Measurements from ENCODE around the gene KCNK5. TPM values are rescaled to one million over a fixed set of nuclear protein-coding genes. Genes with fewer than 3 reads are reported as not detected.

KCNK5 gene
- total and polyA plus RNA-seq, 2 experiments from 2014 or later, result 6.6 to 11.4 TPM

- no peaks in the 10 kb centered on the region for H3K79me2 ChIP-seq
- no peak overlapping the region for H3K4me3 ChIP-seq
- no peaks in the 10 kb centered on the region for H3K9me3 ChIP-seq (ENCODE audit: low read depth)
- H3K36me3 ChIP-seq (replicated peaks; ENCODE audit: insufficient read depth, low read depth), result no peaks in the 10 kb centered on the region
- TF ChIP-seq, protein P1, sequence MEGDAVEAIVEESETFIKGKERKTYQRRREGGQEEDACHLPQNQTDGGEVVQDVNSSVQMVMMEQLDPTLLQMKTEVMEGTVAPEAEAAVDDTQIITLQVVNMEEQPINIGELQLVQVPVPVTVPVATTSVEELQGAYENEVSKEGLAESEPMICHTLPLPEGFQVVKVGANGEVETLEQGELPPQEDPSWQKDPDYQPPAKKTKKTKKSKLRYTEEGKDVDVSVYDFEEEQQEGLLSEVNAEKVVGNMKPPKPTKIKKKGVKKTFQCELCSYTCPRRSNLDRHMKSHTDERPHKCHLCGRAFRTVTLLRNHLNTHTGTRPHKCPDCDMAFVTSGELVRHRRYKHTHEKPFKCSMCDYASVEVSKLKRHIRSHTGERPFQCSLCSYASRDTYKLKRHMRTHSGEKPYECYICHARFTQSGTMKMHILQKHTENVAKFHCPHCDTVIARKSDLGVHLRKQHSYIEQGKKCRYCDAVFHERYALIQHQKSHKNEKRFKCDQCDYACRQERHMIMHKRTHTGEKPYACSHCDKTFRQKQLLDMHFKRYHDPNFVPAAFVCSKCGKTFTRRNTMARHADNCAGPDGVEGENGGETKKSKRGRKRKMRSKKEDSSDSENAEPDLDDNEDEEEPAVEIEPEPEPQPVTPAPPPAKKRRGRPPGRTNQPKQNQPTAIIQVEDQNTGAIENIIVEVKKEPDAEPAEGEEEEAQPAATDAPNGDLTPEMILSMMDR (IDR thresholded peaks at IDR 0.05; ENCODE audit: poor library complexity), result no peak
- TF ChIP-seq EZH2phosphoT487 (IDR thresholded peaks at IDR 0.05; ENCODE audit: low read depth, severe bottlenecking, unreplicated experiment) (no peak), EZH2 (IDR thresholded peaks at IDR 0.05; ENCODE audit: borderline replicate concordance) (no peak)
- no peak overlapping the region for H3K27ac ChIP-seq
- H2AFZ ChIP-seq, result no peak overlapping the region
- 95% methylated on average over 21 of the region's 21 CpGs for WGBS (ENCODE audit: low lambda C conversion rate, missing lambda C conversion rate)
- DNase-seq (ENCODE audit: low spot score), result no peak
- no peaks in the 10 kb centered on the region for H3K27me3 ChIP-seq
- no peaks in the 10 kb centered on the region for H3K9me2 ChIP-seq (replicated peaks; ENCODE audit: insufficient read depth)
- H3K4me2 ChIP-seq, result no peak overlapping the region
- no peaks in the 10 kb centered on the region for H4K20me1 ChIP-seq (ENCODE audit: insufficient read depth, poor library complexity, severe bottlenecking)
- peaks cover 26% of the 10 kb centered on the region for H3K4me1 ChIP-seq (ENCODE audit: insufficient read depth)
Observed at GRCh38 chr6:39190545-39191235, 38.6 kb downstream of the KCNK5 start.

DNA sequence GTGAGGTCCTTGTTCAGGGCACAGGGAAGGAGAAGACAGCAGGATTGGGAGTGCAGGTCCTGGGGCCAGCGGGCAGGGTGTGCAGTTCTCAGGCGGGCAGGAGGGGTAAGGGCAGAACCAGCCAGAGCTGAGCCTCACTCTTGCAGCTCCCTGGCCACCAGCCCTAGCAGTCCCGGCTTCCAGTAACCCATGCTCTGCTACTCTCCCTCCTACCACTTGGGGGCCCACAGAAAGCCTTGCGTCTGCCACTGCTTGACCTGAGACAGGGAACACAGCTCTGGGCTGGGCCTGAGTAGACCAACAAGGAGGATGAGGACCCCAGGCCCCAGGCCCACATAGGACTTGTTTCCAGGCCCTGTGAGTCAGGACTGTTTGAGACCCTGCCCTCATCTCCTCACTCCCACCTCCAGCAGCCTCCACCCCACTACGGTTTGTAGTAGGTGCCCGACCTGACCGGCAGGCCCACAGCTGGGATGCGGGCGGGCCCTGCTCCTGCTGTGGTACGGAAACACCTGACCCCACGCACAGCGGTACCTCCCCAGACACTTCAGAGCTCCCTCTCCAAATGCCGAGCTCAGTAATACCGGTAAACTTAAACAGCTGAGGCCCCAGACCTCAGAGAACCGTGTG lies 39.2 kb downstream of the KCNK5 start:
- no peaks in the 10 kb centered on the region for H3K27me3 ChIP-seq
- no peak overlapping the region for H3K4me2 ChIP-seq
- no peaks in the 10 kb centered on the region for H3K79me2 ChIP-seq
- 89% methylated on average over 15 of the region's 15 CpGs for WGBS (ENCODE audit: low lambda C conversion rate, missing lambda C conversion rate)
- no peaks in the 10 kb centered on the region for H4K20me1 ChIP-seq (ENCODE audit: insufficient read depth, poor library complexity, severe bottlenecking)
- no peak overlapping the region for H3K27ac ChIP-seq
- TF ChIP-seq EZH2phosphoT487 (IDR thresholded peaks at IDR 0.05; ENCODE audit: low read depth, severe bottlenecking, unreplicated experiment) (no peak), EZH2 (IDR thresholded peaks at IDR 0.05; ENCODE audit: borderline replicate concordance) (no peak)
- TF ChIP-seq, protein P1 (IDR thresholded peaks at IDR 0.05; ENCODE audit: poor library complexity), result peak; percentile 43
- peaks cover 33% of the 10 kb centered on the region for H3K4me1 ChIP-seq (ENCODE audit: insufficient read depth)
- peak; percentile 74 for DNase-seq (ENCODE audit: low spot score)
- H3K36me3 ChIP-seq (replicated peaks; ENCODE audit: insufficient read depth, low read depth), result no peaks in the 10 kb centered on the region
- no peaks in the 10 kb centered on the region for H3K9me3 ChIP-seq (ENCODE audit: low read depth)
- H3K4me3 ChIP-seq, result no peak overlapping the region
- H3K9me2 ChIP-seq (replicated peaks; ENCODE audit: insufficient read depth), result no peaks in the 10 kb centered on the region
- H2AFZ ChIP-seq, result no peak overlapping the region

- no peak for DNase-seq (ENCODE audit: low spot score)
- Histone ChIP-seq H3K36me3 (replicated peaks; ENCODE audit: insufficient read depth, low read depth) (no peaks in the 10 kb centered on the region), H3K9me2 (replicated peaks; ENCODE audit: insufficient read depth) (no peaks in the 10 kb centered on the region), H3K79me2 (no peaks in the 10 kb centered on the region), H3K27me3 (no peaks in the 10 kb centered on the region), H3K27ac (no peak overlapping the region), H3K9me3 (ENCODE audit: low read depth) (no peaks in the 10 kb centered on the region), H2AFZ (no peak overlapping the region), H3K4me3 (no peak overlapping the region), H4K20me1 (ENCODE audit: insufficient read depth, poor library complexity, severe bottlenecking) (no peaks in the 10 kb centered on the region), H3K4me2 (no peak overlapping the region), H3K4me1 (ENCODE audit: insufficient read depth) (peaks cover 34% of the 10 kb centered on the region)
- 94% methylated on average over 8 of the region's 8 CpGs for WGBS (ENCODE audit: low lambda C conversion rate, missing lambda C conversion rate)
- TF ChIP-seq EZH2phosphoT487 (IDR thresholded peaks at IDR 0.05; ENCODE audit: low read depth, severe bottlenecking, unreplicated experiment) (no peak), EZH2 (IDR thresholded peaks at IDR 0.05; ENCODE audit: borderline replicate concordance) (no peak)
- TF ChIP-seq, protein P1 (IDR thresholded peaks at IDR 0.05; ENCODE audit: poor library complexity), result no peak
Observed at GRCh38 chr6:39189131-39189530, 40.1 kb downstream of the KCNK5 start.
